GM18517 (cell line): ENCODE results near the gene C12orf43.
A peak's percentile ranks its signal among the peaks of the same experiment; 100 is the strongest.
"Not testable (repeated sequence)": the region's sequence is repeated elsewhere in the genome, so short reads cannot be mapped to it uniquely, and the experiment has no call there.

ENCODE experiments used
- ATAC-seq: cut with Tn5 transposase; IDR thresholded peaks from one replicate; pipeline ENCODE4 v1.9.1; 2021; ENCODE audit warnings: mild to moderate bottlenecking, moderate library complexity; ENCODE audit not compliant: unreplicated experiment

Gene C12orf43

GRCh38 chr12:121015825-121016766 is at the start of gene C12orf43:
C12orf43 (minus strand) TSS chr12:121016487; CDS start chr12:121016474, 13 bp downstream.
- peak; percentile 95 for ATAC-seq

- no peak for ATAC-seq
Observed at GRCh38 chr12:121065345-121065744, 49.1 kb upstream of the C12orf43 start.

GRCh38 chr12:121064586-121064985 is 48.3 kb upstream of the C12orf43 start:
- not testable (repeated sequence) for ATAC-seq

GRCh38 chr12:121064116-121064515 is 47.8 kb upstream of the C12orf43 start:
- ATAC-seq = no peak

GRCh38 chr12:121062391-121063045 is 46.2 kb upstream of the C12orf43 start:
- ATAC-seq = no peak

GRCh38 chr12:121061831-121062230 is 45.5 kb upstream of the C12orf43 start:
- ATAC-seq = no peak

- ATAC-seq = peak; percentile 67
Observed at GRCh38 chr12:121060149-121061001, 44.1 kb upstream of the C12orf43 start.

- ATAC-seq = no peak
Observed at GRCh38 chr12:121059031-121059898, 43.0 kb upstream of the C12orf43 start.

- ATAC-seq = no peak
Observed at GRCh38 chr12:121057794-121058193, 41.5 kb upstream of the C12orf43 start.

- no peak for ATAC-seq
Observed at GRCh38 chr12:121053706-121054105, 37.4 kb upstream of the C12orf43 start.

- no peak for ATAC-seq
Observed at GRCh38 chr12:121050725-121051124, 34.4 kb upstream of the C12orf43 start.

- no peak for ATAC-seq
Observed at GRCh38 chr12:121048442-121048841, 32.2 kb upstream of the C12orf43 start.

- ATAC-seq = not testable (repeated sequence)
Observed at GRCh38 chr12:121047400-121047799, 31.1 kb upstream of the C12orf43 start.

GRCh38 chr12:121043067-121043466 is 26.8 kb upstream of the C12orf43 start:
- no peak for ATAC-seq

- peak; percentile 77 for ATAC-seq
Observed at GRCh38 chr12:121038861-121039668, 22.8 kb upstream of the C12orf43 start, which contains the start of gene OASL. OASL (minus strand) TSS chr12:121039246; CDS start chr12:121038971, 275 bp downstream.

GRCh38 chr12:121036810-121037326 is 20.6 kb upstream of the C12orf43 start:
- ATAC-seq = no peak

- no peak for ATAC-seq
Observed at GRCh38 chr12:121034616-121035305, 18.5 kb upstream of the C12orf43 start.

GRCh38 chr12:121033625-121034349 is 17.5 kb upstream of the C12orf43 start:
- ATAC-seq = no peak
